Activated CD4-positive, alpha-beta T cell treated with anti-CD3 and anti-CD28 coated beads, Interleukin-2, Interleukin-4, amounts not matched to agents 100 ng/mL and 50 ng/mL, durations not matched to agents 16 hours and 8 hours (primary cell): ENCODE data around the gene NAXD.
"Not testable (repeated sequence)": the region's sequence is repeated elsewhere in the genome, so short reads cannot be mapped to it uniquely, and the experiment has no call there.

Experiments used
- DNase-seq: peaks from one replicate; pipeline ENCODE4 v3.0.0-alpha.2; 2020; ENCODE audit warnings: low spot score

NAXD gene

GRCh38 chr13:110615322-110616102, at the start of gene NAXD:
Gene NAXD, plus strand, starts transcription at chr13:110615545. Its CDS starts 57 bp downstream, at chr13:110615602.
- DNase-seq, result peak; percentile 93

- no peak for DNase-seq
Measured at GRCh38 chr13:110566171-110566570, 49.2 kb upstream of the NAXD start.

DNA sequence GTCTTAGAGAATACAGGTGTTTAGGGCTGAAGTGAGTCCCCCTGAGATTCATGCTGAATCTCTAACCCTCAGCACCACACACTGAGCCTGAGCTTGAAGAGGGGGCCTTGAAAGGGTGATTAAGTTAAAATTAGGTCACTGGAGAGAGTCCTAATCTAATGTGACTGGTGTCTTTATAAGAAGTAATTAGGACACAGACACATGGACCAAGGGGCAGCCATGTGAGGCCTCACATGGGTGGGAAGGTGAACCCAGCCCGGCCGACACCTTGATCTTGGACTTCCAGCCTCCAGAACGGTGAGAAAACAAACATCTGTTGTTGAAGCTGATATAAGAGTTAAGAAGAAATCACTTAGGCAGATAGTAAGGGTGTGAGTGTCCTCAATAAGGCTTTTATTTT, 46.7 kb upstream of the NAXD start:
- no peak for DNase-seq

- DNase-seq, result not testable (repeated sequence)
Measured at GRCh38 chr13:110569962-110570361, 45.4 kb upstream of the NAXD start.

- no peak for DNase-seq
Measured at GRCh38 chr13:110570886-110571285, 44.5 kb upstream of the NAXD start.

DNA sequence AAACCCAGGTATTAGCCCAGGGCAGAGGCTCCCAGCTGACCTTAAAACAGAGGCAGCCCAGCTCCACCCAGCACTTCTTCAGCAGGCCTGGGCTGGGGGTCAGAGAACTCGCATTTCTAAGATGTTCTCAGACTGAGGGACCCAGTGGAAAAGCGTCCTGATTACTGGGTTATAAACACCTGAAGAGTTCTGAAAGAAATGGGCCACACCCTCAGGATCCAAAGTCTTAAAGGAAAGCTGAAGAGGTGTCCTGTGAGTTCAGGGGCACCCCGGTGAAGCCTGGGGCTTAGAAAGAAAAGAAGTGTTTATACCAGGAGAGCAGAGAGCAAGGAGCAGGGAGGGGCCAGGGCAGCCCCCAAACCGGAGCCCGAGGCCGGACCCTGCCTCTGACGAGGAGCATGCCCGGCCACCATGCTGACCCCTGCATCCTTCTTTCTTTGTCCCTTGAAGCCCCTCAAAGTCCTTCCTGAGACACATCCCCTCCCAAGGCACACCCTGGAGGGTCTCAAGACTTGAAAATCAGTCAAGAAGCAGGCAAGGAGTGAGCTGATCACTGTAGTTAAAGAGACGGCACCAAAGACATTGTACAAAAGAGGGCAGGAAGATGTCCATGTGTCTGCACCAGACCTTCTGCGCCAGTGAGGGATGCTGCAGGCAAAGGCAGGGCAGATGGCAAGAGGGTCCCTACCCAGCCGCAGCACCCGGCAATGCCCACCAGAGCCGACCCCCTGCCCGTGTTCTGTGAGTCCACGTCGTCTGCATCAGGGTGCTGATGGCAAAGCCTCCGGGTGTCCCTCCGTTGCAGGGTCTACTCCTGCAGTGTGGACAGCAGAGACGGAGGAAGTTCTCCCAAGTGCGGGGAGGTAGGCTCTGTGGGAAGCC, 43.2 kb upstream of the NAXD start:
- no peak for DNase-seq

GRCh38 chr13:110572778-110573118, 42.6 kb upstream of the NAXD start:
- DNase-seq, result no peak

GRCh38 chr13:110574161-110574560, 41.2 kb upstream of the NAXD start:
- no peak for DNase-seq

GRCh38 chr13:110575322-110576069, 39.8 kb upstream of the NAXD start:
- DNase-seq, result peak; percentile 39

DNA sequence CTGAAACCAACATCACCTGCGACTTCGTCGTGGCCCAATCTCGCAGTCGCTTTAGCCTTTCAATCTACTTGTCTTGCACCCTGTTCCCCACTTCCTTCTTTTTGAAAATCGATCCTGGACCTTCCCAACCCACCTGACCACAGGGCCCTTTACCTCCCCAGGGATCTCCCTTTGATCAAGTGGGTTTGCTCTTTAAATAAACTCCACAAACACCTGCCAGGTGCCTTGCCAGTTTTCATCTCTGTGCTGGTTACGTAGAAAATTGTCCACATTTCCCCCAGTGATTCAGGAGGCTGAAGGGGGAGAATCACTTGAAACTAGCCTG, 39.3 kb upstream of the NAXD start:
- no peak for DNase-seq

GRCh38 chr13:110576736-110577476, 38.4 kb upstream of the NAXD start:
- DNase-seq, result no peak

DNA sequence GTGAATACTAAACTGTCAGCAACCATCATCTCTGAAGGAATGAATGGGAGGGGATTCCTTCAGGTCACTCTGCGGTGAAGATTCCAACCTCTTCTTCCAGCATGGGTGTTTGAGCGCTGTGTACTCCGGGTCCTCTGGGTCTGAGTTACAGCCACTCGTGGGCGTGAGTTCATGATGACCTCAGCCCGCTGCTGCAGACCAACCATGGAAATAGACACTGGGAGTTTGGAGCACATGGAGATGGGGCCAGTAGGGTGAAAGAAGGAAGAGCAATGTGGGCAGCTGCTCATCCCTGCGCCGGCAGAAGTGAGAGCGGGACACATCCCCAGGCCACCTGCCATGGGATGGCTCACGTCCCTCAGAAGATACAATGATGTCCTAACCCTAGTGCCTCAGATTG, 37.0 kb upstream of the NAXD start:
- no peak for DNase-seq

- no peak for DNase-seq
Measured at GRCh38 chr13:110580800-110581199, 34.5 kb upstream of the NAXD start.

GRCh38 chr13:110581506-110582185, 33.7 kb upstream of the NAXD start:
- DNase-seq, result no peak

DNA sequence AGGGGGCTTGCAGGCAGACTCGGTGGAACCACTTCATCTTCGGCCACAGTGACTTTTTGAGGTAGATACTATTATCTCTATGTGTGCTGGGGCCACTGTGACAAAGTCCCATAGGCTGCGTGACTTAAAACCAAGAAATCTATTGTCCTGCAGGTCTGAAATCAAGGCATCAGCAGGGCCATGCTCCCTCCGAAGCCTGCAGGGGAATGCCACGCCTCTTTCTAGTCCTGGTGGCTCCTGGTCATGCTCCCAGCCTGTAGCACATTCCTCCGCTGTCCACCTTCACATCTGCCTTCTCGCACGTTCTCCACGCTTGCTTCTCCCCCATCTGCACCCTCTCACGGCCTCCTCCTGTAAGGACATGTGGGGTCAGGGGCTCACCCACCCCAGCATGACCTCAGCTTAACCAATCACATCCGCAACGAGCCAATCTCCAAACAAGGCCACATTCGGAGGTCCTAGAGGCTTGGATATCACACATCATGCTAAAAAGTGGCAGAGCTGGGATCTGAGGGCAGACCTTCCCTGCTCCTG, 32.9 kb upstream of the NAXD start:
- no peak for DNase-seq

DNA sequence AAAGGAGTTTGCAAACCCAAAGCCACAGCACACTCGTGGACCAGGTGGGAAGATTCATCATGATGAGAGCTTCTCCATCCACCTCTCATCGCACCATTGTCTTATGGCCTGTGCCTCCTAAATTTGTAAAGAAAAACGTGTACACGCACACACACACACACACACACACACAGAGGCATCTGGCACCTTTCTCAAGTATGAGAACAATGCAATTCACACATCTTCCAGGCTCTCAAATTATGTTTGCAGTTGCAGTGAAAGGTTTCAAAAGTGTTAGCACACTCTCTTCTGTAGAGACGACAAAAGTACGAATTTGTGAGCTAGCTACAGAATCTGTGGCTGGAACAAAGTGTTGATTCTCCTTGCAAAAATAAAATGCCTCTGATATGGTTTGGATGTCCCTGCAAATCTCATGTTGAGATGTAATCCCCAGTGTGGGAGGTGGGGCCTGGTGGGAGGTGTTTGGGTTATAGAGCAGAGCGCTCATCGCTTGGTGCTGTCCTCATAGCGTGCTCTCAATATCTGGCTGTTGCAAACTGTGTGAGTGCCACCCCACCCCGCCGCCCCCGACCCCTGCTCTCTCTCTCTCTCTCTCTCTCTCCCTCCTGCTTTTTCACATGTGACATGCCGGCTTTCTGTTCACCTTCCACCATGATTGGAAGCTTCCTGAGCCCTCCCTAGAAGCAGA, 32.0 kb upstream of the NAXD start:
- no peak for DNase-seq

DNA sequence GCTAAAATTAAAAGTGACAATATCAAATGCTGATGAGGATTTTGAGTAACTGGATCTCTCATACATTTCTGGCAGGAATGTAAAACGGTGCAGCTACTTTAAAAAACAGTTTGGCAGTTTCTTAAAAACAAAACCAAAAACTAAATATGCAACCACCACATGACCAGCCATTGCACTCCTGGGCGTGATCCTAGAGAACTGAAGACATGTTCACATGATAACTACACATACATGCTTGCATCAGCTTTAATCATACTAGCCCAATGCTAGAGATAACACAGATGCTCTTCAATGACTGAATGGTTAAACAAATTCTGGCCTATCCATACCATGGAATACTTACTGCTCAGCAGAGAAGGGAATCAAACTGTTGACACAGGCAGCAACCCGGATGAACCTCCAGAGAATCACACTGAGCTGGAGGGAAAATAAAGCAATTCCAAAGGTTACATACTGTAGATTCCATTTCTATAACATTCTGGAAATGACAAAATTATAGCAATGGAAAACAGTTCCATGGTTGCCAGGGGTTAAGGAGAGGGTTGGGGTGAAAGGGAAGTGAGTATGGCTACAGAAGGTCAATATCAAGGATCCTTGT, 25.5 kb upstream of the NAXD start:
- no peak for DNase-seq

DNA sequence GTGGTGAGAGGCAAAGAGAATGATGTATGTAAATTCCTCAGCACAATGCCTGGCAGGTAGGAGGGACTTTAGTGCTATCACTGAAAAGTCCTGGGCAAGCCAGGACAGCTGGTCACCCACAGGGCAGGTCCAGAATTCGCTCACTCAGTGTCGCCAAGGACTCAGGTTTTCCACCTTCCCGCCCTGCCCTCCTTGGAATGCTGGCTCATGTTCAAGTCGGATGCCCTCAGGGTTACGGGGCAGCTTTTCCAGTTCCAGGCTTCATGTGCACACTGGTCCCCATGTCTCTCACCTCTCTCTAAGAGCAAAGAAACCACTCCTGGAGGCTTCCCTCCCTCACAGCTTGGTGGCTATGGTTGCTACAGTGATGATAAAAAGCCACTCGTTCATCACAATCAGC, 24.8 kb upstream of the NAXD start:
- DNase-seq, result no peak

DNA sequence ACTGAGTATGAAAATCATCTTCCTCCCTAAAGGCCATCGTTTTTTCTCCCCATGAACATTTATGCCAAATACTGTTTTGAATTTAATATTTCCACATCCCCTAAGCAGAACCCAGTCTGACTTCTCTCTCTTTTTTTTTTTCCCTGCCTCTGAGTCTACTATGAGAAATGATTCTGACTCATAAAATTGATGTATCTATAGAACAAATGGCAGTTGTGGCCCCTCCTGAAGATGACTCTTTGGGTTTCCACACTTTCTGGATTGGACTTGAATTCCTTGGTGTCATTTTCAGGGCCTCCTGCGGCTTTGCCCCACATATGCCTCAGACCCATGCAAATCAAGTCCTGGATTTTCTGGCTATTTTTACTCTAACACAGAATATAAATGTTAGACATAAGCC, 22.7 kb upstream of the NAXD start:
- no peak for DNase-seq

DNA sequence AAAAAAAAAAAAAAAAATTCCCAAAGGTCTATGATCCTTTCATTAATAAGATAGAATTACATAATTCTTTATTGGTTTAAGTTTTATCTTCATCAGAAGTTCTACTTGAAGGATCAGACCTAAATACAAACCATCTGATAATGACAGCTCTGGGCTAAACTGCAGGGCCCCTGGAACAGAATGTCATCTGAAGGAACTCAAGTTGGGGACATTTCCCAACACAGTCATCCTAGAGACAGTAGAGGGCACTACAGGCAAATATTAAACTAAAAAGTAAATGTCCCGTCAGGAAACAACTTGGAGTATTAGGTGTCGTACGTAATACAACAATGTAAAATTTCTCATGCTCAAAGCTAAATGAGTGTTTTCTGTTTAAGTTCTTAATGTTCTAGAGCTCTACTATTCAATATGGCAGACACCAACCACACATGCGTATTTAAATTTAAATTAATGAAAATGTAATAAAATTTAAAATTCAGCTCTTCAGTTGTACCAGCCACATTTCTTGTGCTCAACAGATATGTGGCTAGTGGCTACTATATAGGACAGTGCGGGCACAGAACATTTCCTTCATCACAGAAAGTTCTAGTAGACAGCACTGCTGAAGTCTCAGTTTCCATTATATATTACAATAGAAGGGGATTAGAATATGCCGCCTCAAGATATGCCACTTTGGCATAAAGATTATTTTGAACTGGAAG, 21.8 kb upstream of the NAXD start:
- peak; percentile 46 for DNase-seq
